ENCODE results near the gene SLC4A5. TPM values are rescaled to one million over a fixed set of nuclear protein-coding genes. Genes with fewer than 3 reads are reported as not detected.
"Not testable (repeated sequence)": the region's sequence is repeated elsewhere in the genome, so short reads cannot be mapped to it uniquely, and the experiment has no call there.

The SLC4A5 gene
- total RNA-seq, 1 donor from 2014 or later, result 3.6 TPM

- DNase-seq (ENCODE audit: low spot score), result no peak
Observed at GRCh38 chr2:74232426-74232825, 110.8 kb downstream of the SLC4A5 start.

- DNase-seq (ENCODE audit: low spot score), result not testable (repeated sequence)
Observed at GRCh38 chr2:74229865-74230264, 113.4 kb downstream of the SLC4A5 start.

- no peak for DNase-seq (ENCODE audit: low spot score)
Observed at GRCh38 chr2:74228772-74229171, 114.4 kb downstream of the SLC4A5 start.

GRCh38 chr2:74227646-74228045 lies 115.6 kb downstream of the SLC4A5 start:
- no peak for DNase-seq (ENCODE audit: low spot score)

- DNase-seq (ENCODE audit: low spot score), result no peak
Observed at GRCh38 chr2:74226648-74227213, 116.5 kb downstream of the SLC4A5 start.

GRCh38 chr2:74225698-74226459 lies 117.3 kb downstream of the SLC4A5 start:
- DNase-seq (ENCODE audit: low spot score), result no peak

- no peak for DNase-seq (ENCODE audit: low spot score)
Observed at GRCh38 chr2:74223941-74224770, 119.1 kb downstream of the SLC4A5 start.

- DNase-seq (ENCODE audit: low spot score), result no peak
Observed at GRCh38 chr2:74222300-74222650, 120.9 kb downstream of the SLC4A5 start.

GRCh38 chr2:74221604-74222299 lies 121.5 kb downstream of the SLC4A5 start:
- DNase-seq (ENCODE audit: low spot score), result no peak

- DNase-seq (ENCODE audit: low spot score), result no peak
Observed at GRCh38 chr2:74221091-74221490, 122.1 kb downstream of the SLC4A5 start.

- no peak for DNase-seq (ENCODE audit: low spot score)
Observed at GRCh38 chr2:74219846-74220486, 123.2 kb downstream of the SLC4A5 start.

GRCh38 chr2:74216642-74217041 lies 126.6 kb downstream of the SLC4A5 start:
- no peak for DNase-seq (ENCODE audit: low spot score)

GRCh38 chr2:74215771-74216170 lies 127.4 kb downstream of the SLC4A5 start:
- DNase-seq (ENCODE audit: low spot score), result not testable (repeated sequence)

GRCh38 chr2:74212702-74213410 lies 130.4 kb downstream of the SLC4A5 start:
- no peak for DNase-seq (ENCODE audit: low spot score)

- DNase-seq (ENCODE audit: low spot score), result no peak
Observed at GRCh38 chr2:74206180-74206688, 137.0 kb downstream of the SLC4A5 start.

GRCh38 chr2:74205596-74205995 lies 137.6 kb downstream of the SLC4A5 start:
- no peak for DNase-seq (ENCODE audit: low spot score)

- DNase-seq (ENCODE audit: low spot score), result no peak
Observed at GRCh38 chr2:74205113-74205512, 138.1 kb downstream of the SLC4A5 start.

- no peak for DNase-seq (ENCODE audit: low spot score)
Observed at GRCh38 chr2:74204436-74204835, 138.8 kb downstream of the SLC4A5 start.

- DNase-seq (ENCODE audit: low spot score), result no peak
Observed at GRCh38 chr2:74201596-74201995, 141.6 kb downstream of the SLC4A5 start.

GRCh38 chr2:74201196-74201595 lies 142.0 kb downstream of the SLC4A5 start:
- no peak for DNase-seq (ENCODE audit: low spot score)

GRCh38 chr2:74199871-74200305 lies 143.3 kb downstream of the SLC4A5 start:
- peak; percentile 34 for DNase-seq (ENCODE audit: low spot score)

All from umbilical cord (tissue), 2 donors.